Measurements from ENCODE around the gene UBE2E2. TPM values are rescaled to one million over a fixed set of nuclear protein-coding genes. Genes with fewer than 3 reads are reported as not detected.

The UBE2E2 gene
- total RNA-seq, 1 experiment from 2014 or later: 54.9 TPM

DNA sequence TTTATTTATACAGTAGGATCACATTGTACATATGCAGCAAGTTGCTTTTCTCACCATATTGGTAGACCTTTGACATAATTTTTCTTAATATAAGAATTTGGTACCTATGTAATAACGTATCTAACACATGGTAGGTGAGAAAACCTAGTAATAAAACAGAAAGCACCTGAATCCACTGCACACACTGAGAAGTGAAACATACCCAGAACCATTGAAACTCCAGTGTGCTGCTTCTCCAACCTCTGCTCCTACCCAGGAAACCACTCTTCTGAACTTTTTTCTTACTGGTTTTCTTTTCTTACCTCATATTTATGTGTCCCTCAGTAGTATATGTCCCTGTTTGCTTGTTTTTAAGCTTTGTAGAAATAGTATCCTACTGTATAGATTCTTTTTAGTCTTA lies 293.0 kb downstream of the UBE2E2 start:
- H3K4me1 Mint-ChIP-seq: peaks cover 2% of the 10 kb centered on the region; the same call in 1 of the 2 replicates
- no peaks in the 10 kb centered on the region for H3K27me3 Mint-ChIP-seq (ENCODE audit: low read depth)
- no peaks in the 10 kb centered on the region for H3K9me3 Mint-ChIP-seq
- ChIA-PET POLR2A (interaction anchor here (1.4 kb wide), 1 partner anchor 10 kb away, joined by 3 read pairs; no protein-coding TSS in a partner anchor), CTCF (no interaction called here)
- DNase-seq (ENCODE audit: low spot score) (no peak), ATAC-seq (no peak)
- TF ChIP-seq, protein P1, sequence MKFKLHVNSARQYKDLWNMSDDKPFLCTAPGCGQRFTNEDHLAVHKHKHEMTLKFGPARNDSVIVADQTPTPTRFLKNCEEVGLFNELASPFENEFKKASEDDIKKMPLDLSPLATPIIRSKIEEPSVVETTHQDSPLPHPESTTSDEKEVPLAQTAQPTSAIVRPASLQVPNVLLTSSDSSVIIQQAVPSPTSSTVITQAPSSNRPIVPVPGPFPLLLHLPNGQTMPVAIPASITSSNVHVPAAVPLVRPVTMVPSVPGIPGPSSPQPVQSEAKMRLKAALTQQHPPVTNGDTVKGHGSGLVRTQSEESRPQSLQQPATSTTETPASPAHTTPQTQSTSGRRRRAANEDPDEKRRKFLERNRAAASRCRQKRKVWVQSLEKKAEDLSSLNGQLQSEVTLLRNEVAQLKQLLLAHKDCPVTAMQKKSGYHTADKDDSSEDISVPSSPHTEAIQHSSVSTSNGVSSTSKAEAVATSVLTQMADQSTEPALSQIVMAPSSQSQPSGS (CRISPR knock-in tag; IDR thresholded peaks at IDR 0.05; ENCODE audit: borderline replicate concordance, low read depth): no peak
- no peak for TF ChIP-seq RORB (CRISPR knock-in tag; IDR thresholded peaks at IDR 0.05)
- TF ChIP-seq E2F1 (CRISPR knock-in tag; IDR thresholded peaks at IDR 0.05): no peak
- TF ChIP-seq NR1H2 (CRISPR knock-in tag; IDR thresholded peaks at IDR 0.05): no peak
- no peak for TF ChIP-seq HMGA2 (CRISPR knock-in tag; IDR thresholded peaks at IDR 0.05)
- no peak for TF ChIP-seq PRRX2 (CRISPR knock-in tag; IDR thresholded peaks at IDR 0.05)
- no peak for TF ChIP-seq ZBTB21 (CRISPR knock-in tag; IDR thresholded peaks at IDR 0.05; ENCODE audit: borderline replicate concordance)
- no peak for TF ChIP-seq ZNF121 (CRISPR knock-in tag; IDR thresholded peaks at IDR 0.05)
- TF ChIP-seq RELA (CRISPR knock-in tag; IDR thresholded peaks at IDR 0.05; ENCODE audit: borderline replicate concordance): no peak
- no peak for TF ChIP-seq STAT6 (CRISPR knock-in tag; conservative IDR thresholded peaks at IDR 0.05; ENCODE audit: low read depth)
- no peak for TF ChIP-seq ZNF396 (CRISPR knock-in tag; IDR thresholded peaks at IDR 0.05; ENCODE audit: borderline replicate concordance)
- no peak overlapping the region for H3K27ac Mint-ChIP-seq
- H3K36me3 Mint-ChIP-seq: no peaks in the 10 kb centered on the region
- no peak overlapping the region for H3K4me3 Mint-ChIP-seq

DNA sequence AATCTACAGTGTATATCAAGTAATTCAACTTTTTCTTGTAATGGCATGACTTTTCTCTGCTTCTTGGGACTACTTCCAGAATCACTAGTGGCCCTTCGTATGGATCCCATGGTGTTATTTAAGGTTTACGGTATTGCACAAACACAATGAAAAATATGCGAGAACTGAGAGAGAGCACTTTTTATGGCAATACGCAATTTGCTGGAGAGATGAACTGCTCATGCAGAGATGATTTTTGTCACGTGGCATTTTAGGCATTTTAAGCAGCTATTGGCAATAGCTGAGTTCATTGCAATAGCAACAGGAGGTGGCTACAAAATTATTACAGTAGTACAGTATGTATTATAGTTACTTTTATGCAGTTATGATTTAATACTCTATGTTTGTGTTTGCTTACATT lies 294.0 kb downstream of the UBE2E2 start:
- ChIA-PET POLR2A (no interaction called here), CTCF (no interaction called here)
- no peak for TF ChIP-seq ATF6 (CRISPR knock-in tag; IDR thresholded peaks at IDR 0.05)
- no peak for TF ChIP-seq EMX1 (CRISPR knock-in tag; IDR thresholded peaks at IDR 0.05)
- no peak for TF ChIP-seq NR2C2 (CRISPR knock-in tag; IDR thresholded peaks at IDR 0.05)
- no peak for TF ChIP-seq ESRRA (CRISPR knock-in tag; IDR thresholded peaks at IDR 0.05; ENCODE audit: borderline replicate concordance)
- no peak for TF ChIP-seq SMAD4 (CRISPR knock-in tag; IDR thresholded peaks at IDR 0.05)
- TF ChIP-seq ZNF121 (CRISPR knock-in tag; IDR thresholded peaks at IDR 0.05): no peak
- no peak for TF ChIP-seq FOXJ3 (CRISPR knock-in tag; IDR thresholded peaks at IDR 0.05; ENCODE audit: borderline replicate concordance)
- TF ChIP-seq ZBTB21 (CRISPR knock-in tag; IDR thresholded peaks at IDR 0.05; ENCODE audit: borderline replicate concordance): no peak
- TF ChIP-seq RELA (CRISPR knock-in tag; IDR thresholded peaks at IDR 0.05; ENCODE audit: borderline replicate concordance): no peak
- Mint-ChIP-seq H3K36me3 (no peaks in the 10 kb centered on the region), H3K4me1 (peaks cover 2% of the 10 kb centered on the region; the same call in 1 of the 2 replicates), H3K4me3 (no peak overlapping the region), H3K27me3 (ENCODE audit: low read depth) (no peaks in the 10 kb centered on the region), H3K9me3 (no peaks in the 10 kb centered on the region), H3K27ac (no peak overlapping the region)
- ATAC-seq (no peak), DNase-seq (ENCODE audit: low spot score) (no peak)

Measured in WTC11 (cell line).